Stimulated activated CD8-positive, alpha-beta memory T cell treated with anti-CD3 and anti-CD28 coated beads, Interleukin-4, amount 100 ng/mL, for 1 hour (primary cell): ENCODE measurements around the gene SOAT1.

Experiments used
- DNase-seq, 2 donors: peaks; one replicate each; pipeline ENCODE4 v3.0.0-alpha.2; 2020; ENCODE audit warnings: low read depth in 2 of 2, low spot score in 1 of 2

Gene SOAT1

DNA sequence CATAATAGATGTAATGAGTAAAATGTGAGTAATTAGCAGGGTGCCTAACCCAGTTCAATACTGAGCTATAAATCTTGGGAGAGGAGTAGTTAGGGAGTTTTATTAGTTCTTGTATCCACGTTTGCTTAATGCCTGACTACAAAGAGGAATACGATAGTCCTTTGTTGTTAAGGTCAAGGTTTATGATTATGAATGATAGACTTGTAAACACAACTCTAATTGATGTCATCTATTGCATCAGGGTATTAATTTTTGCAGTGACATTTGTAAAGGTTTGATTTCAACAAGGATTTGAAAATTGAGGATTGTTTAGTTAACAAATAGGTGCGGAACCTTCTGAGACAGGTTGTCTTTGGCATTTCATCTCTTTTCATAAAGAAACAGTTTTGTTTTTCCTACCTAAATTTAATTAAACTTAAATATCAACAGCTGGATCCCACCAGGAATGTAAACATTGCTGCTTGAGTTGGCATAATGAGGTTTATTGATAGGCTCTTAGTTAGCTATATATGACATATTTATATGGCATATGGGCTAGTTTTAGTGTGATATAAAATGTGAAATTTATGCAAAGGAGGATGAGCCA is 9.7 kb downstream of the SOAT1 start:
- DNase-seq = no peak

DNA sequence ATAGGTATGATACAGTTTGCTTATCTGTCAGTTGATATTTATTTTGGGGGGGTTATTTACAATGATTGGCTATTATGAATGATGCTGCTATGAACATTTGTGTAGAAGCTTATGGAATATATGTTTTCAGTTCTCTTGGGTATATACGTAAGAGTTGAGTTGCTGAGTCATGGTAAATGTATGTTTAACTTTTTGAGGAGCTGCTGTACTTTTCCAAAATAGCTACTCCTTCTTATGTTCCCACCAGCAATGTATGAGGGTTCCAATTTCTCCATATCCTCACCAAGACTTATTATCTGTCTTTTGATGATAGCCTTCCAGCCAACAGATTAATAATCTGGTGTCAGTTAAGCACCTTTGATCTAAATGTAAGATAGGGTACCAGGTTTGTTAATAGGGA is 11.9 kb downstream of the SOAT1 start:
- DNase-seq = no peak

DNA sequence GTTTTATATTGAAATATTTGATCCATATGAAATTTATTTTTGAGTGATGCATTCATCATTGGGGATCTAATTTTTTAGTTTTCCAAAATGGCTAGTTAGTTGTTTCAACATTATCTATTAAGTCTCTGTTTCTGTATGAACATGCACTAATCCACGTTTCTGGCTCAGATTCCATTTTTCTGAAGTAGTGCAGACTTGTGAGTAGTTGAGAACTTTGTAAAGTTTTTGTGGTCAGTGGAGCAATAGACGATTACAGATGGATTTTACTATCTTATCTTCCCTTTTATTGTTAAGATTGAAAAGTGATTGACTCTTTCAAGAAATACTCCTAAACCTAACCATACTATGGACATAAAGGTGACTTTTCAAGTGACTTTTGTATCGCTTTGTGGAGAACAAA is 16.7 kb downstream of the SOAT1 start:
- no peak for DNase-seq

DNA sequence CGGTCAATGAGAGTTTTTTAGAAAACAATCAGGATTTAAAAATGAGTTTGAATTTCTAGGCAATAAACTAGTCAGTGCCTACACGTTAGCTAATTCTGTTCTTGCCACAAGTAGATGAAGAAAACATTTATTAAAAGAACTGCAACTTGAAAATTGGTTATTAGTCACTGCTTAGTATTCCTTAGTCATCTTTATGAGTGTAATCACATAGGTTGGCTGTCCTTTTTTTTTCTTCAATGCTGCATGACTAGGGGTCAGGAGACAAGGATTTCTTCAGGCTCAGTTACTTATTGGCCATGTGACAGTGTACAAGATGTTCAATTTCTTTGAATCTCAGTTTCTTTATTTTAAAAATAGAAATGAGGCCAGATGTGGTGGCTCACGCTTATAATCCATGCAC is 17.1 kb downstream of the SOAT1 start:
- no peak for DNase-seq

DNA sequence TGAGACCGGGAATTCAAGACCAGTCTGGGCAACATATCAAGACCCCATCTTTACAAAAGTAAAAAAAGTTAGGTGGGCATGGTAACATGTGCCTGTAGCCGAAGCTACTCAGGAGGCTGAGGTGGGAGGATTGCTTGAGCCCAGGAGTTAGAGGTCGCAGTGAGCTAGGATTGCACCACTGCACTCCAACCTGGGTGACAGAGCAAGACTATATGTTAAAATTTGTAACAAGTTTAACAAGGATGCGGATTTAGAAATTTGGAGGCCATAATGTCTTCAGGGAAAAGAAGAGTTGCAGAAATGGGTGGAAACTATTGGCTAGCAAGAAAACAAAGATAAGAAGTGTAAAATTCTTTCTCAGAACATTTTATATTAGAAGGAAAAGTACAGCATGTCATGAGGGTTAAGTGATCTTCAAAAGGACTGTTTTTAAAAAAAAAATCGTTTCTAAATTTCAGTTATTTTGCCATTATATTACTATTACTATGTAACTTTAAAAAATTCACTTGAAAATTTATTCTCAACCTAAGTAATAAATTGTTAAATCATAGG is 17.6 kb downstream of the SOAT1 start:
- no peak for DNase-seq

DNA sequence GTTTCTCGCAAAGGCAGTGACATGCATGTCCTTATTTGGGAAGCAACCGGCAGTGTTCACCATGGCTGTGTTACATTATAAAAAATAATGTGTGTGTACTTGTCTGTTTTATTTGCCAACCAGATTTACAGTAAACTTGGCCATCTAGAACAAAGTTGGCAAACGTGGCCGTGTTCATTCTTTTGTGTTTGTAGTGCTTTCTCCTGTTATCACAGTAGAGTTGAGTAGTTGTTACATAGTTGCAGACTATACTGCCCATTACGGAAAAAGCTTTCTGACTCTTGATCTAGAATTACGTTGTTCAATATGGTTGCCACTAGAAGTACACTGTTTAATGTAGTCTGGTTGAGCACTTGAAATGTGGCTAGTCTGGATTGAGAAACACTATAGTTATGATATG is 19.4 kb downstream of the SOAT1 start:
- DNase-seq = no peak

DNA sequence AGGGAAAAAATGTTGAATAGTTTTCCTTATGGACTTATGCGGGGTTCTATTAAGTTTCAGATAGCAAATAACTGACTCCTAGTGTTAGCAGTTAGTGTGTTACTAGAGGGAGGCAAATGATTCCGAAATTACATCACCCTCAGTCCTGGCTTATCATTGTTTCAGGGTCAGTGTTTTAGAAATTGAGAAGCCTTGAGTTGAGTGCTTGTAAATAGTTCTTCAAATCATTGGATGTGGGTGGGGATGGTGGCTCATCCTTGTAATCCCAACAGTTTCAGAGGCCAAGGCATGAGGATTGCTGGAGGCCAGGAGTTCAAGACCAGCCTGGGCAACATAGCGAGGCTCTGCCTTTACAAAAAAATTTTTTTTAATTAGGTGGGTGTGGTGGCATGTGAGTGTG is 21.3 kb downstream of the SOAT1 start:
- DNase-seq = no peak

DNA sequence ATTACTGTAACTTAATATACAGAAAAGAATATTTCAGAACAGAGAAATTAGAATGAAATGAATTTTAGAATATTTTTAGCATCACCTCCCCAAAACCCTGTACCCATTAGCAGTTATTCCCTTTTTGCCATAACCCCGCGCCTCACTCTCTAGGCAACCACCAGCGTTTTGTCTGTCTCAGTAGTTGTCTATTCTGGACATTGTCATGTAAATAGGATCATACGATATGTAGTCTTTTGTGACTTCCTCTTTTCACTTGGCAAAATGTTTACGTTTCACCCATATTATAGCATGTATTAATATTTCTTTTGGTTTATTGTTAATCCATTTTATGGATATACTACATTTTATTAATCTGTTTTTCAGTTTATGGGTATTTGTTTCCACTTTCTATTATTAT is 24.9 kb downstream of the SOAT1 start:
- DNase-seq = no peak

DNA sequence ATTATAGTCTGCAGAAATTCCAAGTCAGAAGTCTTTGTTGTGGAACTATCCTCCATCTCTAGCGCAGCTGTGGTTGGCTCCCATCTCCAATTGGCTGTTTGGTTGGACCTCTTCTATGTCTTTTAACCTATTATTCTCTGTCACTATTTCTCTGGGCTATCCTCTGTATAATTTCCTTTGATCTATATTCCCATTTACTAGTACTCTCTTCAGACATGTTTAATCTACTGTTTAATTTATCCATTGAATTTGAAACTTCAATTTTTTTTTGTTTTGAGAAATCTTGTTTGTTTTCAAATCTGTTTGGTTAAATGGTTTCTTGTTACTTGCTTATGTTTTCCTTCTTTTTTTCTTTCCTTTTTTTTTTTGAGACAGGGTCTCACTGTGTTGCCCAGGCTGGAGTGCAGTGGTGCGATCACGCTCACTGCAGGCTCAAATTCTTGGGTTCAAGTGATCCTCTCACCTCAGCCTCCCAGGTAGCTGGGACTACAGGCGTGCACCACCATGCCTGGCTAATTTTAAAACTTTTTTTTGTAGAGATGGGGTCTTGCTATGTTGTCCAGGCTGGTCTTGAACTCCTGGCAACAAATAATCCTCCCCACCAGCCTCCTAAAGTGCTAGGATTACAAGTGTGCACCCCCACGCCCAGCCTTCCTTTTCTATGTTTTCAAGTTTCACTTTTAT is 28.1 kb downstream of the SOAT1 start:
- no peak for DNase-seq

DNA sequence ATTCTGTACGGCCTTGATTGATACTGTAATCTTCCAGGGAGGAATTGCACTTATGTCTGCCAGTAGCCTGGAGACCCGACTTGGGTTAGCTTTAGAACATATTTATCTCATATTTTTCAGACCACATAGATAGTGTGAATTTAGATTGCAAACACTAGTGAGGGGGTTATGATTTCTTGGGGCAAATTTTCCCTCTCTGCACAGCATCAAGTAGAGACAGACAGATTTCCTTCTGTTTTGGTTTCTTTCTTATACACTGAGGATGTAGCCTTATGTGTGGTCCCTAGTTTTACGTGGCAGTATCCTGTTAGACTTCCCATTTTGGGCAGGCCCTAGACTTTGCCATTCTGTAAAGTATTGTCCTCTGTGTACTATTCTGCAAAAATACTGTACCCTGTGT is 29.0 kb downstream of the SOAT1 start:
- no peak for DNase-seq

DNA sequence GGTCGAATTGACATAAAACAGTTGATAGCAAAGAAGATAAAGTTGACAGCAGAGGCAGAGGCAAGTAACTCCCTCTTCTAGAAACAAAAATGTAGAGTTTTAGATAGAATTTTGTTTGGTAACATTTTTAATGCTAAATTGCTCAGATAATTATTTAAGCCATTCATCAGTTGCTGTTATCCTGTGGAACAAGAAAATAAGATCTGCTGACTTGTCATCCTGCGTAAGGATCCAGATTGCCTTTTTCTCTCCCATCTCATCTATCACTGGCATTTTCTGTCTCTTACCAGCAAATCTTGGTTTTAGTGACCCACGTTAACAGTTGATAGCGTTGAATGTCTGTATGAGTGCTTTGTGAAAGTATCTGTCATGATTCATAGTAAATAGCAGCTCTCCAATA is 29.8 kb downstream of the SOAT1 start:
- DNase-seq = no peak

DNA sequence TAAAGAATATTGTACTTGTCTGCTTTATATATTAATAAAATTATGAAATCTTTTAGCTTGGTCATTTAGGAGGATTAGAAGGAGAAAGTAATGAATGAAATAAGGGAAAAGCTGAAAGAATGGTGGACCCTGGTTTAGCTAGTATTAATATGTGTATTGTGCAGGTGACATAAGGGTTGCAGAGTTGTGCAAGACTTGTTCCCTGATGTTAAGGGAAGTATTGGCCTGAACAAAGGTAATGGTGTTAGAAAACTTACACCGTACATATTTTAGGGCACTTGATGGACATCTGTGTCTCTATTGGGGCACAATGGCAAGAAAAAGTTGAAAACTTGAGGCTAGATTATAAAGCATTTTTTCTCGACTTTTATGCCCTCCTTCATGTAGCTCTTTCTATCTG is 32.2 kb downstream of the SOAT1 start:
- no peak for DNase-seq

DNA sequence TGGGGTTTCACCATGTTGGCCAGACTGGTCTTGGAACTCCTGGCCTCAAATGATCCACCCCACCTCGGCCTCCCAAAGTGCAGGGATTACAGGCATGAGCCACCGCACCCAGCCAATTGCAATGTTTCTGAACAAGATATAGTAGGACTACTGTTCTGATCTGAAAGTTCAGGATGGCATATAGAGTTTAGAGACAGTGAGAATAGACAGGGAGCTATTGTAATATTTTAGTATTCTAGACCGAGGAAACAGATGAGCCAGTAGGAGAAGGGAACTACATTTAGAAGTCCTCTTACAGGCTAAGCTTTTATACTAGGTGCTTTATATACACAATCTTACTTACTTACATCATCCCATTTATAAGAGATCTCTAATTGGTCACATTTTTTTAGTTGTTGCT is 33.1 kb downstream of the SOAT1 start:
- DNase-seq = no peak

DNA sequence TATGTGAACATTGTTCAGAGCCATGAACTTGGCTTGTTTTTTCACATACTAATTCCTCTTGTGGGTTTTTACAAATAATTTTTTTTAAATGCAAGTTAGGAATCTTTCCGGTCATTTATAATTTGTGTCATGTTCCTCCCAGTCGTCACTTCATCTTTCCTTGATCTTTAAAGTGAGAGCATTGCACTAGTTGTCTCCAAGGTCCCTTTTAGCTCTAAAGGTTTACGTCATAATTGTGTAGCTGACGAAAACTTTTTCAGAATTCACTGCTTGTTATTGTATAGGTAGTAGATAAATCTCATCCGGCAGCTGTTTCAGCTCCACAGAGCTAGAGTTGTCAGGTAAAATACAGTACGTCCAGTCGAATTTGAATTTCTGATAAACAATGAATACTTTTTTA is 33.6 kb downstream of the SOAT1 start:
- no peak for DNase-seq

DNA sequence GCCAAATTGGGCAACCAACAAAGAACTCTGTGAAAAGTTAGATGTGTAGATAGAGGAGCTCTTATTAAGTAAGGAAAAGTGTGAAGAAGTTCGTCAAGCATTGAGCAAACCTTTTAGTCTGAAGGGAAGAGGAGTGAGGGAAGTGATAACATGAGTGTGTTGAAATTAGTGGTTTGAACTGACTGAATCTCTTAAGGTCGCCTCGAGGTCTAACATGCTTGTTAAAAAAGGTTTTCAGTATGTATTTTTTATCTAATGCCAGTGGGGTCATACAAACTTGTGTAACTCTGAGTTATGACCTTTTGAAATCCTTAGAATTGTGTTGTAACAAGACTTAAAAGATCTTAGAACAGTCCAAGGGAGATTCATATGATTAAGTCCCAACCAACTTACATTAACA is 34.1 kb downstream of the SOAT1 start:
- no peak for DNase-seq

DNA sequence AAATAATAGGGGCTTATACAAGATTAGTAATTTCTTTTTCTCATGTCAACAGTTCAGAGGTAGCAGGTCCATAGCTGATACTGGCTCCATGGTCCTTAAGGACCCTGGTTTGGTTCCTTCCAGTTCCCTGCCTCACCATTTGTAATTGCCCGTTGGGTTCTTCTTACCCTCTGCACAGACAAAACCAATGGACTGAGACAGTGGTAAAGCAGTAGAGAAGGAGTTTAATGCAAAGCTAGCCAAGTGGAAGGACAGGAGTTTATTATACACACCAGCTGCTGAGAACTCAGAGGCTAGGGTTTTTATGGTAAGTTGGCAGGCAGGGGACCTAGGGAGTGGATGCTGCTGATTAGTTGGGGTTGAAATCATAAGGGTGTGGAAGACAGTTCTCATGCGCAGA is 36.3 kb downstream of the SOAT1 start:
- no peak for DNase-seq

DNA sequence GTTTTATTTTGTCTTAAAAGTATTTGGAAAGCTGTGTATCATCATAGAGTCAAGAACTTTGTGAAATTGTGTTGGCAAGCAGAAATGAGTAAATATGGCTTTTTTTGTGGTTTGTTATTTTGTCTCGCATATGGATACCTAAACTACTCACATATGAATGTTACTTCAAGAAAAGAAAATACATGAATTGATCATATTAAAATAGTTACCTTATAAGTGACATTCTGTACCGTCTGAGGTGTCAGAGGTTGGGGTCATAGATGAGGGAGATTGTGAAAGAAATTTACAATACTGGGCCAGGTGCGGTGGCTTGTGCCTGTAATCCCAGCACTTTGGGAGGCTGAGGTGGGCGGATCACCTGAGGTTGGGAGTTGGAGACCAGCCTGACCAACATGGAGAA is 40.8 kb downstream of the SOAT1 start:
- no peak for DNase-seq

DNA sequence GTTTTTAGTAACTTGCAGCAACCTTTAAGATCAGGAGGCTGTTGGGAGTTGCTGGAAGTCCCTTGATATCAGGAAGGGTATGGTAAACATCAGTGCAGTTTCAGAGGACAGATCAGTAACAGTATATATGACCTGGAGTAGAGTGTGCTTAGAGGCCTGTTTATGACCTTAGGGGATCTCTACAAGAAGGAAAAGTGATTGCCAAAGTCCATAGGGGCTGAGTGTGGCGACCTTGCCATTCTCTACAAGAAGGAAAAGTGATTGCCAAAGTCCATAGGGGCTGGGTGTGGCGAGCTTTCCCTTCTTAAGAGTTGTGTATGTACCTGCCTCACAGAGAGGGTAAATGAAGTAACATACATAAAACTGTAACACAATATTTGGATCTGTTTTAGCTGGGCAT is 43.7 kb downstream of the SOAT1 start:
- no peak for DNase-seq

DNA sequence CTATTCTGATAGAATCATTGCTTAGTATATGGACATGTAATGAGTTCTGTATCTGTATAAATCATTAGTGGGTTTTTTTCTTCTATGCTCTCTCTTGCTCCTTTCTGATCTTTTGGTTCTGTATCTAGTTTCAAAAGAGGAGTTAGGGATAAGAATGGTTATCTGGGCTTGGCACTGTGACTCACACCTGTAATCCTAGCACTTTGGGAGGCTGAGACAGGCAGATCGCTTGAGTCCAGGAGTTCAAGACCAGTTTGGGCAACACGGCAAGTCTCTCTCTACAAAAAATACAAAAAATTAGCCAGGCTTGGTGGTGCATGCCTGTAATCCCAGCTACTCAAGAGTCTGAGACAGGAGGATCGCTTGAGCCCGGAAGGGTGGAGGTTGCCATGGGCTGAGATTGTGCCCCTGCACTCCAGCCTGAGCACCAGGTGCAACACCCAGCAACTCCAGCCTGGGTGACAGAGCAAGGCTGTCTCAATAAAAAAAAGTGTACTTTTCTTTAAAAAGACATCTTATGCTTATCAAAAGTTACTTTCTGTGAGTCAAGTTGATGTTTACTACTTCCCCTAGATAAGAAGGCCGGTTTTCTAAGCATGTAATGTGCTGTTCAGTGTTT is 44.5 kb downstream of the SOAT1 start:
- DNase-seq = no peak

DNA sequence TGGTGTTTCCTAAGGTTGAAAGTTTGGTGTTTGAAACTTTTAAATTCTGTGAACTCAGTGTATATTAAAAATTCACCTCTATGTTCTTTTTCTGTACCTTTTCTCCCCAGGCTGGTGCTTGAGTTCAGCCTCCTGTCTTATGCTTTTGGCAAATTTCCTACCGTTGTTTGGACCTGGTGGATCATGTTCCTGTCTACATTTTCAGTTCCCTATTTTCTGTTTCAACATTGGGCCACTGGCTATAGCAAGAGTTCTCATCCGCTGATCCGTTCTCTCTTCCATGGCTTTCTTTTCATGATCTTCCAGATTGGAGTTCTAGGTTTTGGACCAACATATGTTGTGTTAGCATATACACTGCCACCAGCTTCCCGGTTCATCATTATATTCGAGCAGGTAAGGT is 47.3 kb downstream of the SOAT1 start:
- no peak for DNase-seq

DNA sequence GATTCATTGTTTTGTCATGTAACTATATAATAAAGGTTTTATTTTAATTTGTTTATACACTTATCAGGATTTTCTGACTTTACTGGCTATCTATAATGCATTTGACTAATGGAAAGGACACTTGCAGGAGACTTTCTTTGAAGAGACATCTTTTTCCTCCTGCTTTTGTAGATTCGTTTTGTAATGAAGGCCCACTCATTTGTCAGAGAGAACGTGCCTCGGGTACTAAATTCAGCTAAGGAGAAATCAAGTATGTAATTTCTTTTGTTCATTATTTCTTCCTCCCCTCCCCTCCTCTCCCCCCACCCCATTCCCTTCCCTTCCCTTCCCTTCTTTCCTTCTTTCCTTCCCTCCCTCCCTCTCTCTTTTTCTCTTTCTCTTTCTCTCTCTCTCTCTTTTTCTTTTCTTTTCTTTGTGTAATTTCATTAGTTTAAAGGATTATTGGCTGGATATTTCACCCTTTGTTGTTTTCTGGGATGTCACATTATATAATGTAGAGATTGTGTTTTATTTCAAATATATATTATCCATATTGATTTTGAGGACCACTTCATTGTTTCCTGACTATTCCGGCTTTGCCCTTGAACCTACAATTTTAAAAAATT is 48.4 kb downstream of the SOAT1 start:
- DNase-seq = no peak

DNA sequence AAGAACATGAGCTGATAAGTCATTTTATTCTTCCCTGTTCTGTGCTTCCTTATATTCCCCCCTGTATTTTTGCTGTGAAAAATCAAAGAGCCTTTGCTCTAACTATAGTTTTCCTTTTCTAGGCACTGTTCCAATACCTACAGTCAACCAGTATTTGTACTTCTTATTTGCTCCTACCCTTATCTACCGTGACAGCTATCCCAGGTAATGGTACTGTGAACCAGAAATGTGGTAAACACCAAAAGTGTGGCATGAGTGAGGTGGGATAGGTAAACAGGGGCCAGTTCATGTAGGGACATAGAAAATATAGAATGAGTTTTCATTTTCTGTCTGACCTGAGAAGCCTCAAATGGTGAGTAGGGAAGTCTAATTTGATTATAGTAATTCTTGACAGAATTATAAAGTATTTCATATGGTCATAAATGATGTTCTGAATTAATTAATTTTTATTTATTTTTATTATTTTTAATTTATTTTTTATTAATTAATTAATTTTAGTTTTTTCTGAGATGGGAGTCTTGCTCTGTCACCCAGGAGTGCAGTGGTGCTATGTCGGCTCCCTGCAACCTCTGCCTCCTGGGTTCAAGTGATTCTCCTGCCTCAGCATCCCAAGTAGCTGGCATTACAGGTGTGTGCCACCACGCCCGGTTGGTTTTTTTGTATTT is 49.3 kb downstream of the SOAT1 start:
- no peak for DNase-seq
